Naive thymus-derived CD4-positive, alpha-beta T cell (primary cell): ENCODE measurements around the gene CHRM1. TPM values are rescaled to one million over a fixed set of nuclear protein-coding genes. Genes with fewer than 3 reads are reported as not detected.
"Not testable (repeated sequence)": the region's sequence is repeated elsewhere in the genome, so short reads cannot be mapped to it uniquely, and the experiment has no call there.

Experiments used
- ATAC-seq: fragments of 150-1000 bp; cut with Tn5 transposase; 2 replicates; pipeline ENCODE4 v1.10.0; 2021; ENCODE audit warnings: mild to moderate bottlenecking, moderate library complexity
- CTCF ChIA-PET: fragments of 350-600 bp; sonication (Branson Sonifier 250); formaldehyde crosslinking; loops from one replicate; lab custom pipeline; 2021; ENCODE audit warnings: antibody characterized with exemption; lab: Charles Lee
- POLR2A ChIA-PET: fragments of 350-600 bp; sonication (Branson Sonifier 250); formaldehyde crosslinking; loops from one replicate; lab custom pipeline; 2021; ENCODE audit warnings: antibody characterized with exemption, inconsistent platforms; lab: Charles Lee
- DNase-seq, 9 donors: peaks; one replicate each; pipeline versions ENCODE4 v3.0.0 to v3.0.0-alpha.2; 2020 to 2022; ENCODE audit warnings: mixed read lengths in 1 of 9
- H3K27ac ChIP-seq: one replicate; pipeline ENCODE4 v1.7.0; 2013; ENCODE audit warnings: mild to moderate bottlenecking, low read depth, low read length, moderate library complexity
- H3K27me3 ChIP-seq, 2 donors: one replicate each; pipeline ENCODE4 v1.7.0; 2013; ENCODE audit warnings: low read length in 2 of 2, mild to moderate bottlenecking in 2 of 2, moderate library complexity in 2 of 2; ENCODE audit not compliant: control insufficient read depth in 2 of 2, insufficient read depth in 2 of 2
- H3K36me3 ChIP-seq, 3 experiments: 1 replicate in 2 of 3; 2 replicates in 1 of 3; pipeline ENCODE4 v1.7.0; 2013; ENCODE audit warnings: low read length in 3 of 3, mild to moderate bottlenecking in 3 of 3, moderate library complexity in 1 of 3; ENCODE audit not compliant: insufficient read depth in 3 of 3, control insufficient read depth in 2 of 3
- H3K4me1 ChIP-seq, 2 donors: one replicate each; pipeline ENCODE4 v1.7.0; 2013; ENCODE audit warnings: low read length in 2 of 2, mild to moderate bottlenecking in 2 of 2, moderate library complexity in 1 of 2; ENCODE audit not compliant: control insufficient read depth in 2 of 2, insufficient read depth in 2 of 2
- H3K4me3 ChIP-seq: 2 replicates; pipeline ENCODE4 v1.7.0; 2013; ENCODE audit warnings: mild to moderate bottlenecking, low read length
- H3K9me3 ChIP-seq, 3 experiments: 1 replicate in 2 of 3; 2 replicates in 1 of 3; pipeline ENCODE4 v1.7.0; 2013; ENCODE audit warnings: low read length in 3 of 3; ENCODE audit not compliant: control insufficient read depth in 2 of 3
- H3K27ac Mint-ChIP-seq, 9 donors: one replicate each; pipeline ENCODE4 v1.8.0; 2020 to 2022; ENCODE audit warnings: mixed read lengths in 9 of 9, mild to moderate bottlenecking in 8 of 9, moderate library complexity in 5 of 9, inconsistent platforms in 2 of 9
- H3K27me3 Mint-ChIP-seq, 5 donors: one replicate each; pipeline ENCODE4 v1.8.0; 2021 to 2022; ENCODE audit warnings: mixed read lengths in 5 of 5, mild to moderate bottlenecking in 1 of 5
- H3K36me3 Mint-ChIP-seq, 5 donors: one replicate each; pipeline ENCODE4 v1.8.0; 2020 to 2022; ENCODE audit warnings: mixed read lengths in 5 of 5, mild to moderate bottlenecking in 3 of 5, inconsistent platforms in 1 of 5
- H3K4me1 Mint-ChIP-seq, 7 donors: one replicate each; pipeline ENCODE4 v1.8.0; 2020 to 2022; ENCODE audit warnings: mixed read lengths in 7 of 7, mild to moderate bottlenecking in 3 of 7, inconsistent platforms in 1 of 7
- H3K4me3 Mint-ChIP-seq, 10 donors: one replicate each; pipeline ENCODE4 v1.8.0; 2020 to 2022; ENCODE audit warnings: mild to moderate bottlenecking in 10 of 10, mixed read lengths in 10 of 10, moderate library complexity in 6 of 10, inconsistent platforms in 2 of 10
- H3K9me3 Mint-ChIP-seq, 11 donors: one replicate each; pipeline ENCODE4 v1.8.0; 2020 to 2022; ENCODE audit warnings: mixed read lengths in 11 of 11, mild to moderate bottlenecking in 4 of 11, inconsistent platforms in 1 of 11, moderate library complexity in 1 of 11
- intact Hi-C, 2 donors: fragments of 100-400 bp; cut with micrococcal nuclease; formaldehyde crosslinking; loops; one replicate each; pipeline ENCODE4 v1.15.1; 2023
- polyA plus RNA-seq, 2 donors: library from polyadenylated mRNA; unstranded; fragments of 300-500 nt; fragmentation: Illumina TruSeq; gene quantifications; one replicate each; pipeline ENCODE4 v1.2.3, GENCODE V29; 2021
- total RNA-seq, 6 experiments: library from RNA in 5 of 6; stranded (reverse) in 5 of 6; gene quantifications; 1 replicate in 5 of 6; 2 replicates in 1 of 6; pipeline ENCODE4 v1.2.3 and lab custom pipeline; 2021 to 2026

CHRM1 gene
- total and polyA plus RNA-seq, 7 experiments from 2014 or later: not detected

DNA sequence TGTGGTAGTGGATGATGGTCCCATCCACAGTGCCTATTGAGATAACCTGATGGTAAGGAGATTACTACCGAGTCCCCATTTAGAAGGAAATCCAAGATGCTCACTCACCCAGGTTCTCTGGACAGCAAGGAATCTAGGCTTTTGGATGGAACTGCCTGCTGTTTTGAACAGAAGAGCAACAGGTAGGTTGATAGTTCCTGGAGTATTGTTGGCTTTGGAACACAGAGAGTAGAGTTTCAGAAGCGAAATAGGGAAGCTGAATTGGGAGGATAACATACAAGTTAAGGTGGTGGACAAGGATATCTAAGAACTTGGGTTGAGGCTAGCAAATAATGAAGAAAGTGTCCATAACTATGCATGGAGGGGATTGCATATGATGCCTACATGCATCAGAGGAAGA, 36.0 kb upstream of the CHRM1 start:
- Mint-ChIP-seq H3K4me1 (peaks cover 0 to 6% (median 0%) of the 10 kb centered on the region in 7 donors), H3K27ac (no peak overlapping the region), H3K4me3 (no peak overlapping the region), H3K9me3 (peaks cover 0 to 1% (median 0%) of the 10 kb centered on the region in 11 donors), H3K36me3 (no peaks in the 10 kb centered on the region), H3K27me3 (peaks cover 0 to 20% (median 8%) of the 10 kb centered on the region in 5 donors)
- Histone ChIP-seq H3K27ac (no peak overlapping the region), H3K36me3 (no peaks in the 10 kb centered on the region), H3K27me3 (no peaks in the 10 kb centered on the region), H3K4me3 (no peak overlapping the region), H3K9me3 (no peaks in the 10 kb centered on the region), H3K4me1 (no peaks in the 10 kb centered on the region)
- POLR2A ChIA-PET: no interaction called here
- ATAC-seq (no peak), DNase-seq (no peak)
- intact Hi-C loops: no loop called here
- CTCF ChIA-PET: no interaction called here

DNA sequence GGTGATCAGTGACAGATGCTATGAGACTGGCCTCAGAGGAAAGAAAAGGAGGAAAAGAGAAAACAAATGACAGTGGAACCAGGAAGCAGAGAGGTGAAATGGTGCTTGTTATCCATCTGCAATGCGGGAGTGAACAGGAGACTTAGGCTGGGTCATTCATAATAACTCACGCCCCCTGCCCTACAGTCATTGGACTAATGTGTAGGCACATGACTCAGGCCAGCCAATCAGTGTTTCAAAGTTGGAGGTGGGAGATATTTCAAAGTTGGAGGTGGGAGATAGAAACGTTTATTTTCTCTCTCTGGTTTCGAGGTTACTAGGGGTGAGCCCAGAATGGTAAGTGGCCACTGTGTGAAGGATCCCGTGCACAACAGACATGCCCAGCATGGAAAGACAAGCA, 33.3 kb upstream of the CHRM1 start:
- H3K4me1 Mint-ChIP-seq: peaks cover 0 to 6% (median 0%) of the 10 kb centered on the region in 7 donors
- Histone ChIP-seq H3K36me3 (no peaks in the 10 kb centered on the region), H3K4me3 (no peak overlapping the region), H3K27me3 (no peaks in the 10 kb centered on the region), H3K4me1 (no peaks in the 10 kb centered on the region), H3K27ac (no peak overlapping the region), H3K9me3 (no peaks in the 10 kb centered on the region)
- no peak for DNase-seq
- no peaks in the 10 kb centered on the region for H3K9me3 Mint-ChIP-seq
- H3K4me3 Mint-ChIP-seq: no peak overlapping the region
- no peaks in the 10 kb centered on the region for H3K36me3 Mint-ChIP-seq
- intact Hi-C loops: no loop called here
- no peak overlapping the region for H3K27ac Mint-ChIP-seq
- CTCF ChIA-PET: no interaction called here
- no peak for ATAC-seq
- POLR2A ChIA-PET: no interaction called here
- H3K27me3 Mint-ChIP-seq: peaks cover 8 to 33% (median 9%) of the 10 kb centered on the region in 5 donors

GRCh38 chr11:62953811-62954210, 32.6 kb upstream of the CHRM1 start:
- Histone ChIP-seq H3K27ac (no peak overlapping the region), H3K36me3 (no peaks in the 10 kb centered on the region), H3K27me3 (no peaks in the 10 kb centered on the region), H3K4me1 (no peaks in the 10 kb centered on the region), H3K4me3 (no peak overlapping the region), H3K9me3 (no peaks in the 10 kb centered on the region)
- intact Hi-C loops: no loop called here
- no peak for DNase-seq
- ATAC-seq: no peak
- peaks cover 8 to 36% (median 9%) of the 10 kb centered on the region in 5 donors for H3K27me3 Mint-ChIP-seq
- peaks cover 0 to 3% (median 0%) of the 10 kb centered on the region in 7 donors for H3K4me1 Mint-ChIP-seq
- no peak overlapping the region for H3K27ac Mint-ChIP-seq
- no peak overlapping the region for H3K4me3 Mint-ChIP-seq
- no peaks in the 10 kb centered on the region for H3K9me3 Mint-ChIP-seq
- CTCF ChIA-PET: no interaction called here
- no peaks in the 10 kb centered on the region for H3K36me3 Mint-ChIP-seq
- POLR2A ChIA-PET: no interaction called here

GRCh38 chr11:62948765-62949320, 27.7 kb upstream of the CHRM1 start:
- no peak for ATAC-seq
- no peaks in the 10 kb centered on the region for H3K4me1 Mint-ChIP-seq
- DNase-seq: peak in 1 of 9 donors; percentile 3
- POLR2A ChIA-PET: interaction anchor here (0.8 kb wide), 1 partner anchor 56 kb away, joined by 4 read pairs; no protein-coding TSS in a partner anchor
- H3K27ac ChIP-seq: no peak overlapping the region
- H3K4me1 ChIP-seq: no peaks in the 10 kb centered on the region
- H3K36me3 ChIP-seq: no peaks in the 10 kb centered on the region
- H3K4me3 Mint-ChIP-seq: no peak overlapping the region
- no peaks in the 10 kb centered on the region for H3K9me3 ChIP-seq
- H3K36me3 Mint-ChIP-seq: no peaks in the 10 kb centered on the region
- peaks cover 0 to 2% (median 0%) of the 10 kb centered on the region in 11 donors for H3K9me3 Mint-ChIP-seq
- H3K27me3 ChIP-seq: no peaks in the 10 kb centered on the region
- H3K4me3 ChIP-seq: no peak overlapping the region
- H3K27me3 Mint-ChIP-seq: peaks cover 0 to 35% (median 18%) of the 10 kb centered on the region in 5 donors
- intact Hi-C loops: no loop called here
- CTCF ChIA-PET: no interaction called here
- no peak overlapping the region for H3K27ac Mint-ChIP-seq

GRCh38 chr11:62945538-62945937, 24.4 kb upstream of the CHRM1 start:
- H3K27ac Mint-ChIP-seq, H3K27me3 ChIP-seq, H3K36me3 Mint-ChIP-seq, CTCF ChIA-PET, POLR2A ChIA-PET, H3K4me1 Mint-ChIP-seq, H3K9me3 ChIP-seq, H3K27ac ChIP-seq, H3K4me3 Mint-ChIP-seq, intact Hi-C loops, H3K4me3 ChIP-seq, DNase-seq, H3K4me1 ChIP-seq, ATAC-seq, H3K9me3 Mint-ChIP-seq, H3K36me3 ChIP-seq: not testable (repeated sequence)
- peaks cover 0 to 27% (median 21%) of the 10 kb centered on the region in 5 donors for H3K27me3 Mint-ChIP-seq

- H3K27ac ChIP-seq, H3K4me1 ChIP-seq, H3K9me3 Mint-ChIP-seq, H3K27me3 Mint-ChIP-seq, H3K4me3 ChIP-seq, H3K36me3 Mint-ChIP-seq, H3K4me1 Mint-ChIP-seq, ATAC-seq, H3K27ac Mint-ChIP-seq, H3K9me3 ChIP-seq, H3K4me3 Mint-ChIP-seq, POLR2A ChIA-PET, H3K27me3 ChIP-seq, intact Hi-C loops, DNase-seq, H3K36me3 ChIP-seq: not testable (repeated sequence)
- CTCF ChIA-PET: interaction anchor here (1.0 kb wide), 1 partner anchor 9 kb away, joined by 3 read pairs; no protein-coding TSS in a partner anchor
Observed at GRCh38 chr11:62937528-62937927, 16.4 kb upstream of the CHRM1 start.

DNA sequence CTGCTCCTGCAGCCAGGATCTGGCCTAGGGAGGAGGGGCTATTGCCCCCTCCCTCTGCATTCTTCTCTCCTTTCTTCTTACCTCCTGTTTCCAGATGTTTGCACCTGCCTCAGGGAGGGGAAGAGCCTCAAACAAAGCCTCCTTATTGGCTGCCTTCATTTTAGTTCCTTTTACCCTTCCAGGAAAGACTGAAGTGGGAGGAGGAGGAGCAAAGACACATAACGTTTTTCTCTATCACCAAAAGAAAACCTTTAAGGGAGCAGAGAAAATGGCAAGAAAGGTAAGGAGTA, 13.3 kb upstream of the CHRM1 start:
- no peaks in the 10 kb centered on the region for H3K4me1 Mint-ChIP-seq
- ChIA-PET POLR2A (no interaction called here), CTCF (no interaction called here)
- ATAC-seq: no peak
- H3K36me3 Mint-ChIP-seq: peaks cover 0 to 4% (median 0%) of the 10 kb centered on the region in 5 donors
- H3K9me3 Mint-ChIP-seq: peaks cover 0 to 7% (median 4%) of the 10 kb centered on the region in 11 donors
- Histone ChIP-seq H3K27ac (no peak overlapping the region), H3K36me3 (no peaks in the 10 kb centered on the region), H3K4me3 (no peak overlapping the region), H3K4me1 (no peaks in the 10 kb centered on the region), H3K27me3 (no peaks in the 10 kb centered on the region), H3K9me3 (no peaks in the 10 kb centered on the region)
- no peak for DNase-seq
- intact Hi-C loops: no loop called here
- H3K4me3 Mint-ChIP-seq: no peak overlapping the region
- H3K27ac Mint-ChIP-seq: no peak overlapping the region
- peaks cover 21 to 27% (median 24%) of the 10 kb centered on the region in 5 donors for H3K27me3 Mint-ChIP-seq
